Fibroblast of the conjunctiva (primary cell): Measurements from ENCODE around the gene CD2.
A peak's percentile ranks its signal among the peaks of the same experiment; 100 is the strongest.

ENCODE experiments used
- DNase-seq: peaks from one replicate; pipeline ENCODE4 v3.0.0-alpha.2; 2010; ENCODE audit warnings: low read depth

Gene CD2

GRCh38 chr1:116777831-116778830, 23.9 kb downstream of the CD2 start:
- peak; percentile 82 for DNase-seq

DNA sequence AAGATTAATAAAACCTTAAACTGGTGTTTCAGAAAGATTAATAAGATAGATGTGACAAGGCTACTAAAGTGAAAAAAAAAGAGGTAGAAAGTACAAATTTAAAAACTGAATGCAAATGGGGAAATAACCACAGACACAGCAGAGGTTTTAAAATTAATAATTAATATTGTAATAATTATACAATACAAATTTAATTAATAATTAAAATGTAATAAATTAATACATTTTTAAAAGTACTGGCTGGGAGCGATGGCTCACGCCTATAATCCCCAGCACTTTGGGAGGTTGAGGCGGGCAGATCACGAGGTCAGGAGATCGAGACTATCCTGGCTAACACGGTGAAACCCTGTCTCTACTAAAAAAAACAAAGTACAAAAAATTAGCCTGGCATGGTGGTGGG, 26.8 kb downstream of the CD2 start:
- no peak for DNase-seq

- no peak for DNase-seq
Measured at GRCh38 chr1:116785006-116785405, 30.8 kb downstream of the CD2 start.

- DNase-seq: no peak
Measured at GRCh38 chr1:116786049-116786448, 31.8 kb downstream of the CD2 start.

- no peak for DNase-seq
Measured at GRCh38 chr1:116791727-116792126, 37.5 kb downstream of the CD2 start.

- no peak for DNase-seq
Measured at GRCh38 chr1:116793357-116793935, 39.2 kb downstream of the CD2 start.

- DNase-seq: no peak
Measured at GRCh38 chr1:116794371-116794770, 40.1 kb downstream of the CD2 start.

DNA sequence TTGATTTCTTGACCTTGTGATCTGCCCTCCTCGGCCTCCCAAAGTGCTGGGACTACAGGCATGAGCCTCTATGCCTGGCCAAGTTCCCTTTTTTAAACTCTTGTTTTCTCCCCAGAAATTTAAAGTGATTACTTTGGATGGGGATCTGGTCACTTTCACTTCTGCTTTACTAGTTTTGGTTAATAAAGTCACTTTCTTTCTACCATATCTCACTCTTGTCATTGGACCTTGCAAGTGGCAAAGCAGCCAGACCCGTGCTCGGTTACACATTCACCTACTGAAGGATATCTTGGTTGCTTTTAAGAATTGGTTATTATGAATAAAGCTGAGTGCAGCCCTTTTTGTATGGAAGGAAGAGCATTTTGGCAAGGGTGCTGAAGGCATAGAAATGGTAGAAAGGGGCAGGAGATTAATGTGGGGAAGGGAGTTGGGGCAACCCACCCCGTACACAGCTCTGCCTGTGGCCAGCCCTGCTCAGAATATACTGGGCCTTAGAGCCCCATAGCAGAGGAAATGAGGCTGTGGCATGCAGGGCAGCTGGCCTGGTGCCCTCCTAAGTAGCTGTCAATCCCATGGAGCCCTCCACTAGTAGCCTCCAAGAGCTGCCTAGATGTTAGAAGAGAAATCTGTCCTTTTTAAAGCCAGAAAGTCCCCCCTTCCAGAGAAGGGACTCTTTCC, 40.7 kb downstream of the CD2 start:
- DNase-seq: no peak

DNA sequence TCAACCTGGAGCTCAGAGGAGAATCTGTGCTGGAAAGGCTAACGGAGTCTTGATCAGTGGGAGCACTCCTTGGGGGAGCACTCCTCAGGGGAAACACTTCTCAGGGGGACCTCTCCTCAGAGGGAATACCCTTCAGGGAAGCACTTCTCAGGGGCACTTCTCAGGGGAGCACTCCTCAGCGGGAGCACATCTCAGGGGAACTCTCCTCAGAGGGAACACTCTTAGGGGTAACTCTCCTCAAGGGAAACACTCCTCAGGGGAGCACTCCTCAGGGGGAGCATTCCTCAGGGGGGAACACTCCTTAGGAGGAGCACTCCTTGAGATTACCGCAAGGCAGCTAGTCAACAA, 41.2 kb downstream of the CD2 start:
- no peak for DNase-seq

GRCh38 chr1:116804736-116805135, 50.5 kb downstream of the CD2 start:
- DNase-seq: no peak

DNA sequence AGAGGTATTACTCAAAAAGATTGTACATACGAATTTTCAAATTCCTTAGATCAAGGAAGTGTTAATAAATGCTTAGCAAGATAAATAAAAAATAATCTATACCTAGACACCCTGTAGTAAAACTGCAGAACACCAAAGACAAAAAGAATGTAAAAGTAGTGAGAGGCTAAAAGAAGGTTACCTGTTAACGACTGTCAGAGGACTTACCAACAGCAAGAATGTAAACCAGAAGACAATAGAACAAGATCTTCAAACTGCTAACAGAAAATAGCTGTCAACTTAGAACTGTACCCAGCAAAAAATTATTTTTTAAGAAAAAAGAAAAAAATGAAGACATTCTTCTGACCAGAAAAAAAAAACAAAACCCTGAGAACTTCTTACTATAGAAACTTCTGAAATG, 51.2 kb downstream of the CD2 start:
- no peak for DNase-seq

GRCh38 chr1:116806245-116806644, 52.0 kb downstream of the CD2 start:
- no peak for DNase-seq

GRCh38 chr1:116806671-116807070, 52.4 kb downstream of the CD2 start:
- no peak for DNase-seq

- DNase-seq: no peak
Measured at GRCh38 chr1:116807394-116808199, 53.4 kb downstream of the CD2 start.

GRCh38 chr1:116808200-116808847, 54.1 kb downstream of the CD2 start:
- no peak for DNase-seq

GRCh38 chr1:116808848-116809508, 54.7 kb downstream of the CD2 start:
- no peak for DNase-seq

GRCh38 chr1:116811321-116811720, 57.1 kb downstream of the CD2 start:
- no peak for DNase-seq

GRCh38 chr1:116814926-116815723, 60.9 kb downstream of the CD2 start:
- DNase-seq: no peak

DNA sequence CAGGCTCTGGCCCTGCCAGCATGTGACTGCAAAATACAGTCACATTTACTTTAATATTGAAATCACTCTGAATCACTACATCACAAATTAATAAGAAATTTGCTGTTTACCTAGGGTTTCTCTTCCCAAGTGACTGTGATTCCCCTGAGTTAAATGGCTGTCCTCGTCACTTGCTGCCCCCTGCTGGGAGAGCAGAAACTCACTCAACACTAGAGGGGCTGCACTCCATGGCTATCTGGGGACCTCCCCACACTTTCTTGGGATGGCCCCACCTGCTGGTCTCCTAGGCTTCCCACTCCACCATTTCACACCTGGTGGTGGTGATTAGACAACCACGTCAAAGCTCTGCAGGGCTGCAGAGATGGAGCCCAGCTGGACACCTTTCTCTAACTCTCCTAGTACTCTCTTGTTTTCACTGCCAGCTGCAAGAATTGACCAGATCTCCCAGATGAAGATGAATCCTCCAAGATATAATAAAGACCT, 63.4 kb downstream of the CD2 start:
- peak; percentile 9 for DNase-seq
